ENCODE results near the gene MMP24. TPM values are rescaled to one million over a fixed set of nuclear protein-coding genes. Genes with fewer than 3 reads are reported as not detected.
A peak's percentile ranks its signal among the peaks of the same experiment; 100 is the strongest.

Gene MMP24
- total RNA-seq, 4 donors from 2014 or later: 0.32 to 4.5 (median 0.61) TPM

- 14 to 25% methylated on average over 6 to 24 of the region's 24 CpGs for whole genome bisulfite sequencing, 2 donors (ENCODE audit: low coverage in 1 of 2)
- H3K9me3 ChIP-seq: no peaks in the 10 kb centered on the region
- intact Hi-C loops (cut with DNase I; ENCODE audit: low total_unique reads) (no loop called here), in situ Hi-C loops (cut with MboI; ENCODE audit: low pct_ligation_motif_present in 1 of 4, low pct_unique_long_range_greater_than_20kb in 1 of 4, low sequenced_read_pairs in 3 of 4) (no loop called here)
- TF ChIP-seq POLR2A (IDR thresholded peaks at IDR 0.05): peak; percentile 18
- peak in 1 of 3 donors; percentile 69 for TF ChIP-seq POLR2AphosphoS5 (IDR thresholded peaks at IDR 0.05)
- TF ChIP-seq CTCF (IDR thresholded peaks at IDR 0.05): no peak
- H3K36me3 ChIP-seq: peaks cover 0 to 19% (median 0%) of the 10 kb centered on the region in 4 donors
- H3K27me3 ChIP-seq: no peaks in the 10 kb centered on the region
- H3K4me1 ChIP-seq: peaks cover 10 to 32% (median 21%) of the 10 kb centered on the region in 4 donors
- DNase-seq: no peak
- H3K4me3 ChIP-seq: peak overlapping the region; percentile 74 to 95 (median 85)
- H3K27ac ChIP-seq: peak overlapping the region; percentile 87 to 90 (median 89)
Measured at GRCh38 chr20:35283441-35284266, 57.2 kb downstream of the MMP24 start.

- intact Hi-C loops (cut with DNase I; ENCODE audit: low total_unique reads): no loop called here
- peaks cover 10 to 32% (median 21%) of the 10 kb centered on the region in 4 donors for H3K4me1 ChIP-seq
- TF ChIP-seq POLR2AphosphoS5 (IDR thresholded peaks at IDR 0.05): peak; percentile 31 to 84 (median 74)
- TF ChIP-seq EP300 (IDR thresholded peaks at IDR 0.05; ENCODE audit: low read depth): no peak
- no peak for TF ChIP-seq CTCF (IDR thresholded peaks at IDR 0.05)
- peak; percentile 73 for TF ChIP-seq POLR2A (IDR thresholded peaks at IDR 0.05)
- in situ Hi-C loops (cut with MboI; ENCODE audit: low pct_ligation_motif_present in 1 of 4, low pct_unique_long_range_greater_than_20kb in 1 of 4, low sequenced_read_pairs in 3 of 4): no loop called here
- WGBS, 2 donors (ENCODE audit: low coverage in 1 of 2): 0% methylated on average over 3 to 59 of the region's 61 CpGs
- peak within 1 kb of the TSS; percentile 87 to 90 (median 89) for H3K27ac ChIP-seq
- DNase-seq: peak; percentile 89
- no peaks in the 10 kb centered on the region for H3K9me3 ChIP-seq
- no peaks in the 10 kb centered on the region for H3K27me3 ChIP-seq
- peak within 1 kb of the TSS; percentile 74 to 95 (median 85) for H3K4me3 ChIP-seq
- H3K36me3 ChIP-seq: peaks cover 0 to 11% (median 0%) of the 10 kb centered on the region in 4 donors
Measured at GRCh38 chr20:35284267-35284991, 57.9 kb downstream of the MMP24 start, which contains the start of gene EIF6. Gene EIF6, minus strand, starts transcription at chr20:35284772. Its CDS starts 285 bp downstream, at chr20:35284487.

- 28 to 50% methylated on average over 15 to 19 of the region's 19 CpGs for WGBS, 2 donors (ENCODE audit: low coverage in 1 of 2)
- intact Hi-C loops (cut with DNase I; ENCODE audit: low total_unique reads): no loop called here
- no peaks in the 10 kb centered on the region for H3K9me3 ChIP-seq
- H3K27me3 ChIP-seq: no peaks in the 10 kb centered on the region
- in situ Hi-C loops (cut with MboI; ENCODE audit: low pct_ligation_motif_present in 1 of 4, low pct_unique_long_range_greater_than_20kb in 1 of 4, low sequenced_read_pairs in 3 of 4): no loop called here
- H3K27ac ChIP-seq: peak overlapping the region; percentile 87 to 90 (median 89)
- peaks cover 0 to 5% (median 0%) of the 10 kb centered on the region in 4 donors for H3K36me3 ChIP-seq
- H3K4me3 ChIP-seq: peak overlapping the region; percentile 74 to 95 (median 85)
- TF ChIP-seq POLR2A (IDR thresholded peaks at IDR 0.05) (no peak), POLR2AphosphoS5 (IDR thresholded peaks at IDR 0.05) (no peak), CTCF (IDR thresholded peaks at IDR 0.05) (no peak), EP300 (IDR thresholded peaks at IDR 0.05; ENCODE audit: low read depth) (no peak)
- H3K4me1 ChIP-seq: peaks cover 10 to 32% (median 21%) of the 10 kb centered on the region in 4 donors
- DNase-seq: no peak
Measured at GRCh38 chr20:35284992-35285805, 58.7 kb downstream of the MMP24 start.
